Sigmoid colon (tissue), 4 donors: Measurements from ENCODE around the gene PRR19.

Experiments
- POLR2A ChIP-seq, 2 donors: fragments of 450-650 bp; IDR thresholded peaks; one replicate each; pipeline ENCODE4 v1.6.1; 2016; ENCODE audit warnings: antibody characterized with exemption in 2 of 2, mild to moderate bottlenecking in 2 of 2, moderate library complexity in 2 of 2
- POLR2AphosphoS5 ChIP-seq, 4 donors: sonication (generic); formaldehyde crosslinking; IDR thresholded peaks; one replicate each; pipeline ENCODE4 v1.6.1; 2017; ENCODE audit warnings: antibody characterized with exemption in 4 of 4
- TF ChIP-seq, protein P1 (sequence below), 4 experiments: fragments of 450-650 bp in 3 of 4; fragments of 200-600 bp in 1 of 4; IDR thresholded peaks; one replicate each; pipeline ENCODE4 v1.5.1; 2016 to 2019; ENCODE audit warnings: antibody characterized with exemption in 4 of 4, mild to moderate bottlenecking in 3 of 4, moderate library complexity in 2 of 4

- TF ChIP-seq, protein P1, sequence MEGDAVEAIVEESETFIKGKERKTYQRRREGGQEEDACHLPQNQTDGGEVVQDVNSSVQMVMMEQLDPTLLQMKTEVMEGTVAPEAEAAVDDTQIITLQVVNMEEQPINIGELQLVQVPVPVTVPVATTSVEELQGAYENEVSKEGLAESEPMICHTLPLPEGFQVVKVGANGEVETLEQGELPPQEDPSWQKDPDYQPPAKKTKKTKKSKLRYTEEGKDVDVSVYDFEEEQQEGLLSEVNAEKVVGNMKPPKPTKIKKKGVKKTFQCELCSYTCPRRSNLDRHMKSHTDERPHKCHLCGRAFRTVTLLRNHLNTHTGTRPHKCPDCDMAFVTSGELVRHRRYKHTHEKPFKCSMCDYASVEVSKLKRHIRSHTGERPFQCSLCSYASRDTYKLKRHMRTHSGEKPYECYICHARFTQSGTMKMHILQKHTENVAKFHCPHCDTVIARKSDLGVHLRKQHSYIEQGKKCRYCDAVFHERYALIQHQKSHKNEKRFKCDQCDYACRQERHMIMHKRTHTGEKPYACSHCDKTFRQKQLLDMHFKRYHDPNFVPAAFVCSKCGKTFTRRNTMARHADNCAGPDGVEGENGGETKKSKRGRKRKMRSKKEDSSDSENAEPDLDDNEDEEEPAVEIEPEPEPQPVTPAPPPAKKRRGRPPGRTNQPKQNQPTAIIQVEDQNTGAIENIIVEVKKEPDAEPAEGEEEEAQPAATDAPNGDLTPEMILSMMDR (IDR thresholded peaks at IDR 0.05): no peak
- TF ChIP-seq POLR2A (IDR thresholded peaks at IDR 0.05): no peak
- no peak for TF ChIP-seq POLR2AphosphoS5 (IDR thresholded peaks at IDR 0.05)
Measured at GRCh38 chr19:42292042-42292960, 9.6 kb upstream of the PRR19 start.
